Measurements from ENCODE around the gene ARL16.

ARL16 gene

GRCh38 chr17:81641825-81642489 lies 41.6 kb downstream of the ARL16 start:
- DNase-seq = no peak

- no peak for DNase-seq
Measured at GRCh38 chr17:81640011-81640410, 43.6 kb downstream of the ARL16 start.

DNA sequence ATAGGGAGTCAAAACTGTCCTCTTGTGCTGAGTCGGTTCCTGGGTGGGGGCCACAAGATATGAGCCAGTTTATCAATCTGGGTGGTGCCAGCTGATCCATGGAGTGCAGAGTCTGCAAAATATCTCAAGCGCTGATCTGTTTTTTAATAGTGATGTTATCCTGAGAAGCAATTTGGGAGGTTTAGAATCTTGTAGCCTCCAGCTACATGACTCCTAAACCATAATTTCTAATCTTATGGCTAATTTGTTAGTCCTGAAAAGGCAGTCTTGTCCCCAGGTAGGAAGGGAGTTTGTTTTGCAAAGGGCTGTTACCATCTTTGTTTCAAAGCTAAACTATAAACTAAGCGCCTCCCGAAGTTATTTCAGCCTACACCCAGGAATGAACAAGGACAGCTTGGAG lies 44.9 kb downstream of the ARL16 start:
- DNase-seq = no peak

DNA sequence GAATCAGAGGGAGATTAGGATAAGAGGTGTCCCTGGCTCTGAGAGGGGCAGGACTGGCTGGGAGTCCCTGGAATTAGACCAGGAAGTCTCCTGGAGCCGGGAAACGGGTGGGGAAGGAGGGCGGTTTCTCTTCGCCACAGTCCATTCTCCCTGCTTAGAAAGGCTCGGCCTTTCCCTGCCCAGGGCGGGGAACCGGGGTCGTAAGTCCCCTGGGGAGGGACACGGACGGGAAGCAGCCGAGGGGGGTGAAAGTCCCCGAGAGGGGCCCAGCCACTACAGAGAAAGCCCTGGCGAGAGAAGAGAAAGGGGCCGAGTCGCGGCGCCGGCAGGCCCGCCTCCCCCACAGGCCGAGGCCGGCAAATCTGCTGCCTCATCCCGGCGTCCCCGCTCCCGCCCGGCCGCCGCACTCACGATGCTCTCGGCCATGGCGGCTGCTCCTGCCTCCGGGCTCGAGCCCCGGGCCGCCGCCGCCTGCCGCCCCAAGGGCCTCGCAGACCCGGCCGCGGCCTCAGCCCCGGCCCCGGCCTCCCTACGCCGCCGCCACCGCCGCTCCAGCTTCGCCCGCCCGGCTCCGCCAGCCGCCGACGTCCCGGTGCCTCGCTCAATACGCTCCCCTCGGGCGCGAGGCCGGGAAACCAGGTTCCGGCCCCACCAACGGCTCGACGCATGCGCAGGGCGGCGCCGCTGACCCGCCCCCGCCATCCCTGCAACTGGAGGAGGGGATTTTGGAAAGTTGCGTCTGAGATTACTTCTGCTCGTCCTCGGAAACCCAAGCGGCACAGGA lies 46.9 kb downstream of the ARL16 start, which contains the start of the genes NPLOC4 and TSPAN10:
TSS of gene NPLOC4 (minus strand) at position 608 of the 784 bp plus-strand sequence. CDS start at position 426, 182 bp downstream.
TSS of gene TSPAN10 (plus strand) at position 692 of the 784 bp plus-strand sequence. CDS start 5,217 bp downstream, outside the sequence.
- DNase-seq = peak; percentile 81

DNA sequence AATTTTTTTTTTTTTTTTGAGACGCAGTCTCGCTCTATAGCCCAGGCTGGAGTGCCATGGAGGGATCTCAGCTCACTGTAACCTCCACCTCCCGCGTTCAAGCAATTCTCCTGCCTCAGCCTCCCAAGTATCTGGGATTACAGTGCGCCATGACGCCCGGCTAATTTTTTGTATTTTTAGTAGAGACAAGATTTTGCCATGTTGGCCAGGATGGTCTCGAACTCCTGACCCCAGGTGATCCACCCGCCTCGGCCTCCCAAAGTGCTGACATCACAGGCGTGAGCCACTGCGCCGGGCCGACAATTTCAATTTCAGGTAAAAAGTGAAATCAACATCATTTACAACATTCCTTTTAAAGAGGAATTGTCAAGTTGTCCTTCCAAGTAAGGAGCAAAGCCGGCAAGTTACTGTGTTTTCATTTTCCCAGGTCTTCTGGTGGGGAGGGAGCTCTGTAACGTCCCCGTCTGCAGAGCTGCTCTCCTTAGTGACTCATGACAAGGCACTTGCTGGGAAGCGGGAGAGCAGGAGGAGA lies 47.6 kb downstream of the ARL16 start:
- DNase-seq = no peak

GRCh38 chr17:81635431-81635830 lies 48.2 kb downstream of the ARL16 start:
- no peak for DNase-seq

DNA sequence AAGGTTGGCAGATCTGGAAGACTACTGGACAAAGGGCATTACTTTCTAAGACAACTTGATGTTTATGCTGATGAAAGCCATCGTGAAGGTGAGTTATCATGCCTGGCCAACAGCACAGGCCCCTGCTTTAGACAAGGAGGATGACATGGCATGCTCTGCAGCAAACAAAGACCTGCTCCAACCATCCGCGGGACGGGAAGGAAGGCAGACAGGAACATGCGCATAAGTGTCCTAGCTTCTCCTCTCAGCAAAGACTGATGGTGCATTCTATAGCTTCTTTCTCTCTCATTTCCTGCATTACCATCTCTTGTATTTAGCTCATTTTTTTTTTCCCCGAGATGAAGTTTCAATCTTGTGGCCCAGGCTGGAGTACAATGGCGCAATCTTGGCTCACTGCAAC lies 52.1 kb downstream of the ARL16 start:
- DNase-seq = no peak
